Activated CD8-positive, alpha-beta memory T cell treated with anti-CD3 and anti-CD28 coated beads for 24 hours (primary cell): Measurements from ENCODE around the gene ZNF433.

ENCODE experiments used
- DNase-seq: peaks from one replicate; pipeline ENCODE4 v3.0.0-alpha.2; 2020

ZNF433 gene

GRCh38 chr19:11987405-11988281, 47.8 kb downstream of the ZNF433 start:
- DNase-seq: peak; percentile 95

- DNase-seq: no peak
Observed at GRCh38 chr19:11986754-11987153, 48.7 kb downstream of the ZNF433 start.

- no peak for DNase-seq
Observed at GRCh38 chr19:11984986-11985385, 50.5 kb downstream of the ZNF433 start.

- DNase-seq: no peak
Observed at GRCh38 chr19:11982526-11982925, 53.0 kb downstream of the ZNF433 start.

GRCh38 chr19:11979527-11979926, 56.0 kb downstream of the ZNF433 start:
- DNase-seq: no peak

- DNase-seq: no peak
Observed at GRCh38 chr19:11978492-11979100, 56.9 kb downstream of the ZNF433 start.

- no peak for DNase-seq
Observed at GRCh38 chr19:11973019-11973810, 62.3 kb downstream of the ZNF433 start.

GRCh38 chr19:11971041-11971440, 64.4 kb downstream of the ZNF433 start:
- no peak for DNase-seq

GRCh38 chr19:11970174-11970573, 65.3 kb downstream of the ZNF433 start:
- no peak for DNase-seq

GRCh38 chr19:11964858-11965645, 70.4 kb downstream of the ZNF433 start, which contains the start of gene ZNF763:
TSS of gene ZNF763 (plus strand) at chr19:11965040. CDS start at chr19:11965209, 169 bp downstream.
- peak; percentile 94 for DNase-seq
